ENCODE measurements around the gene SLC9A3.

The SLC9A3 gene

GRCh38 chr5:535846-536698 lies 11.8 kb upstream of the SLC9A3 start:
- no peak for DNase-seq (ENCODE audit: low read depth)
- TF ChIP-seq CTCF (IDR thresholded peaks at IDR 0.05; ENCODE audit: control insufficient read depth, insufficient read depth, low read depth, low read length, missing control alignments), result no peak
- no peak overlapping the region for H3K4me3 ChIP-seq (ENCODE audit: control insufficient read depth, low read depth, low read length)

- no peak for DNase-seq (ENCODE audit: low read depth)
- no peak for TF ChIP-seq CTCF (IDR thresholded peaks at IDR 0.05; ENCODE audit: control insufficient read depth, insufficient read depth, low read depth, low read length, missing control alignments)
- H3K4me3 ChIP-seq (ENCODE audit: control insufficient read depth, low read depth, low read length), result no peak overlapping the region
Observed at GRCh38 chr5:534743-535671, 10.8 kb upstream of the SLC9A3 start.

GRCh38 chr5:533955-534742 lies 9.9 kb upstream of the SLC9A3 start:
- H3K4me3 ChIP-seq (ENCODE audit: control insufficient read depth, low read depth, low read length), result no peak overlapping the region
- no peak for DNase-seq (ENCODE audit: low read depth)
- TF ChIP-seq CTCF (IDR thresholded peaks at IDR 0.05; ENCODE audit: control insufficient read depth, insufficient read depth, low read depth, low read length, missing control alignments), result no peak

- no peak for DNase-seq (ENCODE audit: low read depth)
- TF ChIP-seq CTCF (IDR thresholded peaks at IDR 0.05; ENCODE audit: control insufficient read depth, insufficient read depth, low read depth, low read length, missing control alignments), result no peak
- no peak overlapping the region for H3K4me3 ChIP-seq (ENCODE audit: control insufficient read depth, low read depth, low read length)
Observed at GRCh38 chr5:533243-533954, 9.2 kb upstream of the SLC9A3 start.

GRCh38 chr5:532521-533242 lies 8.4 kb upstream of the SLC9A3 start:
- TF ChIP-seq CTCF (IDR thresholded peaks at IDR 0.05; ENCODE audit: control insufficient read depth, insufficient read depth, low read depth, low read length, missing control alignments), result no peak
- DNase-seq (ENCODE audit: low read depth), result no peak
- no peak overlapping the region for H3K4me3 ChIP-seq (ENCODE audit: control insufficient read depth, low read depth, low read length)

Measured in AG09309 (cell line).